Measurements from ENCODE around the gene TMPRSS11E.
"Not testable (repeated sequence)": the region's sequence is repeated elsewhere in the genome, so short reads cannot be mapped to it uniquely, and the experiment has no call there.

The TMPRSS11E gene

DNA sequence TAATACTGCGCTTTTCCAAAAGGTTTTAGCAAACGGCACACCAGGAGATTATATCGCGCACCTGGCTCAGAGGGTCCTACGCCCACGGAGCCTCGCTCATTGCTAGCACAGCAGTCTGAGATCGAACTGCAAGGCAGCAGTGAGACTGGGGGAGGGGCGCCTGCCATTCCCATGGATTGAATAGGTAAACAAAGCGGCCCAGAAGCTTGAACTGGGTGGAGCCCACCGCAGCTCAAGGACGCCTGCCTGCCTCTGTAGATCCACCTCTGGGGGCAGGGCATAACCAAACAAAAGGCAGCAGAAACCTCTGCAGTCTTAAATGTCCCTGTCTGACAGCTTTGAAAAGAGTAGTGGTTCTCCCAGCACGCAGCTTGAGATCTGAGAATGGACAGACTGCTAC lies 95.5 kb downstream of the TMPRSS11E start:
- not testable (repeated sequence) for H3K27me3 ChIP-seq (ENCODE audit: control insufficient read depth, insufficient read depth, low read length, poor library complexity, severe bottlenecking); H3K4me1 ChIP-seq (ENCODE audit: control insufficient read depth, insufficient read depth, low read length); H3K9me3 ChIP-seq (ENCODE audit: control insufficient read depth, low read length); H3K36me3 ChIP-seq (ENCODE audit: control insufficient read depth, insufficient read depth, low read length); H3K4me3 ChIP-seq (ENCODE audit: insufficient read depth, low read depth, low read length); H3K27ac ChIP-seq (ENCODE audit: insufficient read depth, low read depth, low read length, poor library complexity, severe bottlenecking)
- WGBS, 2 experiments = 88 to 92% methylated on average over 13 of the region's 13 CpGs

Measured in ectodermal cell (in vitro differentiated cells).